Measurements from ENCODE around the gene STK38L.

Gene STK38L

GRCh38 chr12:27319848-27320247 lies 75.8 kb downstream of the STK38L start:
- no peak for DNase-seq (ENCODE audit: low read depth)

GRCh38 chr12:27324530-27324929 lies 80.4 kb downstream of the STK38L start:
- no peak for DNase-seq (ENCODE audit: low read depth)

- DNase-seq (ENCODE audit: low read depth) = no peak
Measured at GRCh38 chr12:27330846-27331245, 86.8 kb downstream of the STK38L start.

GRCh38 chr12:27331291-27331926 lies 87.3 kb downstream of the STK38L start:
- no peak for DNase-seq (ENCODE audit: low read depth)

GRCh38 chr12:27331927-27332324 lies 87.8 kb downstream of the STK38L start:
- DNase-seq (ENCODE audit: low read depth) = no peak

- DNase-seq (ENCODE audit: low read depth) = no peak
Measured at GRCh38 chr12:27332407-27332713, 88.3 kb downstream of the STK38L start.

- no peak for DNase-seq (ENCODE audit: low read depth)
Measured at GRCh38 chr12:27332714-27333402, 88.8 kb downstream of the STK38L start, which contains the start of gene BMAL2. Gene BMAL2, plus strand, starts transcription at chr12:27332836. Its CDS starts 237 bp downstream, at chr12:27333073.

GRCh38 chr12:27333403-27334009 lies 89.4 kb downstream of the STK38L start:
- no peak for DNase-seq (ENCODE audit: low read depth)

- no peak for DNase-seq (ENCODE audit: low read depth)
Measured at GRCh38 chr12:27334042-27334720, 90.1 kb downstream of the STK38L start.

- no peak for DNase-seq (ENCODE audit: low read depth)
Measured at GRCh38 chr12:27334721-27335082, 90.6 kb downstream of the STK38L start.

GRCh38 chr12:27335364-27336281 lies 91.5 kb downstream of the STK38L start:
- DNase-seq (ENCODE audit: low read depth) = no peak

- no peak for DNase-seq (ENCODE audit: low read depth)
Measured at GRCh38 chr12:27336282-27336653, 92.2 kb downstream of the STK38L start.

- no peak for DNase-seq (ENCODE audit: low read depth)
Measured at GRCh38 chr12:27337376-27337775, 93.3 kb downstream of the STK38L start.

- no peak for DNase-seq (ENCODE audit: low read depth)
Measured at GRCh38 chr12:27338473-27338872, 94.4 kb downstream of the STK38L start.

GRCh38 chr12:27340971-27341370 lies 96.9 kb downstream of the STK38L start:
- no peak for DNase-seq (ENCODE audit: low read depth)

- no peak for DNase-seq (ENCODE audit: low read depth)
Measured at GRCh38 chr12:27342536-27342935, 98.5 kb downstream of the STK38L start.

- no peak for DNase-seq (ENCODE audit: low read depth)
Measured at GRCh38 chr12:27343255-27344000, 99.3 kb downstream of the STK38L start.

- no peak for DNase-seq (ENCODE audit: low read depth)
Measured at GRCh38 chr12:27344246-27344645, 100.2 kb downstream of the STK38L start.

- DNase-seq (ENCODE audit: low read depth) = no peak
Measured at GRCh38 chr12:27344760-27345159, 100.7 kb downstream of the STK38L start.

- DNase-seq (ENCODE audit: low read depth) = no peak
Measured at GRCh38 chr12:27345376-27345775, 101.3 kb downstream of the STK38L start.

- DNase-seq (ENCODE audit: low read depth) = no peak
Measured at GRCh38 chr12:27347779-27348178, 103.7 kb downstream of the STK38L start.
